HG02943 (cell line): ENCODE data around the gene PPIF.

Experiments used
- ATAC-seq: cut with Tn5 transposase; IDR thresholded peaks from one replicate; pipeline ENCODE4 v1.9.1; 2021; ENCODE audit warnings: mild to moderate bottlenecking, low read depth, moderate library complexity; ENCODE audit not compliant: unreplicated experiment

The PPIF gene

GRCh38 chr10:79313320-79313719, 33.9 kb upstream of the PPIF start:
- ATAC-seq, result no peak

GRCh38 chr10:79313911-79314439, 33.3 kb upstream of the PPIF start:
- no peak for ATAC-seq

DNA sequence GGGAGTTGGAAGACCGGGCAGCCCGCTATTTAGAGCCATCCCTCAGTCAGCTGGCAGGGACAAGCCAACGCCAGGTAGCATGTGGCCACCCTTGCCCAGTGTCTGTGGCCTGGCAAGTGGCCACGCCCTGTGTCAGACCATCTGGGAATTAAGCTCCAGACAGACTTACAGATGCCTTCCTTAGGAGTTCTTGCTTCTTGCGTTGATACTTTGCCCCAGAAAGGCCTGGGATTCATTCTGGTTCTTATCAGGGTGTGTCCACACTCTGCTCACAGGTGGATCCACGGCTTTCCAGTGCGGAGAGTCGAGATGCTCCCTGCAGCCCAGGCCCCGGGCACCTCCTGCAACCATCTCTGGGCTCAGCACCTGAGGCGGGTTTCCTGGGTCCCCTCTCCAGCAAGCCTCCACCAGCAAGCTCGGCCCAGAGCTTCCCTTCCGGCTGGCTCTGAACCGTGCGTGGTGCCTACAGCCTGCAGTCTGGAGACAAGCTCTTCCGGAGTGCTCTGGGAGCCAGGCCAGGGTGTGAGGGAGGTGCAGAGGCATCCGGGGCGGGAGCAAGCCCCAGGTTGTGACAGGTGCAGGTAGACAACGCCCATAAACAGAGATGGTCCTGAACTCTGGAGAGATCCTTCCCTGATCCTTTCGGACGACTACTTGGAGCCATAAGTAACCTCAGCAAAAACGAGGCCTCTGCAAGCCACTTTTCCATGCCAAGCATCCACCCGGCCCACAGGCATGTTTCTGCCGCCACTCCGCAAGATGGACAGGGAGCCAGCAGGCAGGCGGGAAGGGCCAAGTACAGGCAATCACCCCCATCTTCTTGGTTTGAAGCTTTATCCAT, 32.3 kb upstream of the PPIF start:
- no peak for ATAC-seq

- no peak for ATAC-seq
Measured at GRCh38 chr10:79315602-79315920, 31.7 kb upstream of the PPIF start.

DNA sequence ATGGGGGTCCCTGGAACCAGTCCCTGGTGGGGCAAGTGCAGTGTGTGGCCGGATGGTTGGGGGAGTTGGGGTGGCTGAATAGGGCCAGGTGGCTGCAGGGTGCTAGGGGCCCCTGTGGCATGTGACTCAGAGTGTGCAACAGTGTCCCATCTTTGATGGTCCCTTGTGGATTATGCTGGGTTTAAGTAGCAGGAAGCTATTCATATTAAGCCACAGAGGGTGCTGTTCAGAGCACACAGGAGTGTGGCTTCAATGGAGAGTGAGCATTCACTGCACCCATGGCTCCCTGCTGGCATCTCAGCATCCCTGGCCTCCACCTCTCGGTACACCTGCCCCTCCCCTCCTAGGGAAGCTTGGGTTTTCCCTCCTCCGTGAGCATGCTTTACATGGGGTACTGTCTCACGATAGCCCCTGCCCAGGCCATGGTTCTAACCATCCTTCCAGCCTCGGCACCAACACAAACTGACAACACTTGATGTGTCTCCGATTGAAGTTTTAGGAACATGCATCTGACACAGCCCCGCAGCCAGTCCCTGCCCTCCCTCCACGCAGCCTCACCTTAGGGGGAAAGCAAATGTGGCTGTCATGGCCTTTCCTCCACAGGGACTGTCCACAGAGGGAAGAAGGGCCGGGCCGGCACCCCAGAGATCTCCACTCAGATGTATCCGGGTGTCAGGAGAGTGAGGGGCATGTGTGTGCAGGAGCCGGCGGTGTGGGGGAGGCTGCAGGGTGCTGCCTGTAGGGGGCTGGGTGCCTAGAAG, 30.4 kb upstream of the PPIF start:
- peak; percentile 48 for ATAC-seq

- ATAC-seq, result no peak
Measured at GRCh38 chr10:79318369-79318768, 28.9 kb upstream of the PPIF start.

DNA sequence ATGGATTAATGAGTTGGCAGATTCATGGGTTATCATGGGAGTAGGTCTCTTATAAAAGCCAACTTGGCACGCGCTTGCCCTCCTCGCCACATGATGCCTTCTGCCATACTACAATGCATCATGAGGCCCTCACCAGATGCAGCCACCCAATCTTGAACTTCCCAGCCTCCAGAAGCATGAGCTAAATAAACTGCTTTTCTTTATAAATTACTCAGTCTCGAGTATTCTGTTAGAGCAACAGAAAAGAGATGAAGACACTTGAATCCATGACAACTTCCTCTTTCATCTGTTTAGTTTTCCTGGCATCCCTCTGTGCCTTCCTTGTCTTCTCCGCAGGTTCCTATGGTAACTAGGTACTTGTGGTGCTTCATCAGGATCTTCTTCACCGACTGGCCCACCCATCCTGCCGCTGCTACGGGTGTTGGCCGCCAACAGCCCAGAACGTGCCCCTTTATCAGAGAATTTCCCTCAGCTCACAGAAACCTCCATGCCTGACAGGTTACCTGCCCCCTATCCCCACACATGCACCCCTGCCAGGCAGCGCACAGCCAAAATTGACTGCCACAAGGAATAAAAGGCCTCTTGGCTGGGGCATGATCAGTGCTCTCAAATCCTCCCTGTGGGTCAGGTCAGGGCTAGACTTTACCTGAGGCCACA, 28.0 kb upstream of the PPIF start:
- no peak for ATAC-seq

DNA sequence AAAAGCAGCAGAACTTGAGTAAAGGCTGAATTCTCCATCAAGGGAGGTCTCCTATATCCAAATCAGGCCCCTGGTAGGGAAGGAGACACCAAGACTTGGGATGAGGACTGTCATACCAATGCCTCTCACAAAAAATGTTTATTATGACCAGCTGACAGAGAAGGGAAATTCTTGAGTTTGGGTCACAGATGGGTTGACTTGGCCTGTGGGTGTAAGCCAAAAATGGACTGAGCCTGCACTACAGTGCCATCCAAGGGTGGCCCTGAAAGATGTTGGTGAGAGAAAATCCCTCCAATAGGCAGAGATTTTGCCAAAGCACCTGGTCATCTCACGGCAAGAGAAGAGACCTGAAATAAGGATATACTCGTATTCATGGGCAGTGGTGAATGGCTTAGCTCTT, 27.0 kb upstream of the PPIF start:
- ATAC-seq, result no peak

DNA sequence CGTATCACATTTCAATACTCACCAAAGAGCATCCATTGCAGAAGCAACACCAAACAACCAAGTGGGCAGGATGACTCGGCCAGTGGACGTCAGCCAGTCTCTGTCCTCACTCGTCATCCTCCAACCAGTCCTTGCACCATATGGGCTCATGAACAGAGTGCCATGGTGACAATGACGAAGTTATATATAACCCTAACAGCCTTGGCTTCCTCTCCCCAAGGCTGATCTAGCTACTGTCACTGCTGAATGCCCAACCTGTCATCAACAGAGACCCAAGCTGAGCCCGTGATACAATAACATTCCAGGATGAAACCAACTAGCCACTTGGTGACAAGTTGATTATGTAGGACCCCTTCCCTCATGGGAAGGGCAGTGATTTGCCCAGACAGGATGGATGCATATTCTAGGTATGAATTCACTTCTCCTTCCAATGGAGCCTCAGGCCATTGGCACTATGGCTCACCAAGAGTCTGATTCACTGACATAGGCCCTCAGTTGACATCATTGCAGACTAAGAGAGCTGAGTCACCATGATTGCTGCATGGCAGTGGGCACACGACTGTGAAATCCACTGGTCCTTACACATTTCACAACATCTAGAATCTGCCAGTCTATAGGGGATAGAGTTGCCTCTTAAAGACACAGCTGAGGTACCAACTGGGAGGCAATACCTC, 26.3 kb upstream of the PPIF start:
- no peak for ATAC-seq

DNA sequence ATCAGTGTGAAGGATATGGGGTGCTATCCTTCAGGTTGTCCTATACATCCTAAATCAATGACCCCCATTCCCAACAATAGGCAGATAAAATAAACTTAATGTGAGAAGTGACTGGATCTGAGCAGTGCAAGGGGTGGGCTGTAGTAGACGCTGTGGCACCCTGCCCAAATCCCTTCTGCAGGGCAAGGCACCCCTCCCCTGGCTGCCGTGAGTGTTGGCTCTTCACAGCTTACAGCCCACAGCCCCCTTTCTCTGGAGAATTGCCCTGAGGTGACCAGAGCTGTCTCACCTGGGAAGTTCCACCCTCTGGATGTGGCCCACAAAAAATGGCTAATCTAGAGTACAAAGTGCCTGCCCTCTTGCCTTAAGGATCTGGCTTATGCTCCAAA, 25.8 kb upstream of the PPIF start:
- no peak for ATAC-seq

DNA sequence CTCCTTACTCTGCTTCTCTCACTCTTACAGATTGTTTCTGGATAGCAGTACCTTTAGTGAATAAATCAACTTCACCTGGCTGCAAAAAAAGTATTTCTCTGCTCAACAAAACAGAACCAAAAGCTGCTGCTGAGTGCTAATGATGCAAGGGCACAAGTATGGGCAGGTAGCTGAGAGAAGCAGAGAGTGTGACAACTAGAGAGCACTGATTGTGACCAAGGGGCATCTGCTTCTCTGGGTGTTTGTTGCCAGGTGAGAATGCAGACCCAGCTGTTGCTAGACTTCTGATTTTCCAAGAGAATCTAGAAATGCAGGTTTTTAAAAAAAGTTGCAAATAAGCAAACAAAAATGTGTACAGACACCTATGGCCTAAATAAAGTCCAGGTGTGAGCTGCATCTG, 25.3 kb upstream of the PPIF start:
- ATAC-seq, result no peak

- ATAC-seq, result no peak
Measured at GRCh38 chr10:79322616-79323543, 24.4 kb upstream of the PPIF start.

GRCh38 chr10:79323602-79324001, 23.7 kb upstream of the PPIF start:
- ATAC-seq, result no peak

DNA sequence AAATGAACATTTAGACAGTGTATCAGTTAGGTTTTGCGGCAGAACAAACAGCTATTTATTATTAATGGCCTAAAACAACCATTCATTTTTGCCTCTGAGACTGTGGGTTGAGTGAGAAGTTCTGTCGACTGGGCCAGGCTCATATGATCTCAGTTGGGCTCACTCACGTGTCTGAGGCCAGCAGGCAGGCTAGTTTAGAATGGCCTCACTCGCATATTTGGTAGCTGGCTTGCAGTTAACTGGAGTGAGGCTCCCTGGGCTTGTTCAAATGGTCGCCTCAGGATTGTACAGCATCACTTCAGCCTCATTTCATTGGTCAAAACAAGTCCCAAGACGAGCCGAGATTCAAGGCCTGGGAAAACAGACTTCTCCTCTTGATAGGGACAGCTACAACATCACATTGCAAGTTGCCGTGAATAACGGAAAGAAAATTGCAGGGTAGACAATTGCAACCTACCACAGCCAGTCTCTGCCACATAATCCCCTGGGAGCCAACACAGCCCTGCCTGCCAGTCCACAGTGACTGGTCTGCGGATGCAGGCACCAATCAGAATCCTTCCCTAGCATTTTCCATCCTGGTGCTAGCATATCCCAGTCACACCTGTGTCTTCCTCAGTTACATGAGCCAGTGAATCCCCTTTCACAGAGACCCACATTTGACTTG, 23.1 kb upstream of the PPIF start:
- no peak for ATAC-seq

- ATAC-seq, result no peak
Measured at GRCh38 chr10:79326361-79327089, 20.7 kb upstream of the PPIF start.

DNA sequence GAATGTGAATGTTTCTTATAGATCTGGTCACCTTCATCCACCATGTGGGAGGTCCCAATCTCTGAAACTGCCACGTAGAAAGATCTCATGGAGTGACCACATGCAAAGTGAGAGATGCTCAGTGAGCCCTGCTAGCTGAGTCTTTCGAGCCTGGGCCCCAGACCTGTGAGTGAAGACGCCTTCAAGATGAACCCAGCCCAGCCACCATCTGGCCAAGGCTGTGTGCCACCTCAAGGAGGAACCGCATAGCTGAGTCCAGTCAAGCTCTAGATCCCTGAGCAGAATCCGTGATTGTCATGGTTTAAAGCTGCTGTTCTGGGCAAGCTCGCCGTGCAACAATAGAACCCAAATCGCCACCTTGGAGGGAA, 20.2 kb upstream of the PPIF start:
- ATAC-seq, result no peak

- no peak for ATAC-seq
Measured at GRCh38 chr10:79328147-79328701, 19.0 kb upstream of the PPIF start.

GRCh38 chr10:79328737-79329504, 18.3 kb upstream of the PPIF start:
- ATAC-seq, result no peak
